GM10847 (cell line): ENCODE results near the gene NBEA.

Experiments
- POLR2A ChIP-seq: IDR thresholded peaks from 2 replicates; pipeline ENCODE4 v1.6.1; 2011; ENCODE audit not compliant: insufficient read length; ENCODE audit errors: extremely low read depth

The NBEA gene

GRCh38 chr13:34941835-34942731 lies at the start of gene NBEA:
TSS of gene NBEA (plus strand) at chr13:34942270. CDS start at chr13:34942821, 551 bp downstream.
- peak; percentile 13 for TF ChIP-seq POLR2A

GRCh38 chr13:34894756-34895155 lies 47.3 kb upstream of the NBEA start:
- TF ChIP-seq POLR2A = no peak

GRCh38 chr13:34897220-34897619 lies 44.9 kb upstream of the NBEA start:
- TF ChIP-seq POLR2A = no peak

- no peak for TF ChIP-seq POLR2A
Measured at GRCh38 chr13:34899888-34900287, 42.2 kb upstream of the NBEA start.

- TF ChIP-seq POLR2A = no peak
Measured at GRCh38 chr13:34900288-34900739, 41.8 kb upstream of the NBEA start.

- no peak for TF ChIP-seq POLR2A
Measured at GRCh38 chr13:34901572-34901971, 40.5 kb upstream of the NBEA start.

GRCh38 chr13:34911159-34911558 lies 30.9 kb upstream of the NBEA start:
- TF ChIP-seq POLR2A = no peak

- no peak for TF ChIP-seq POLR2A
Measured at GRCh38 chr13:34913040-34913439, 29.0 kb upstream of the NBEA start.

- no peak for TF ChIP-seq POLR2A
Measured at GRCh38 chr13:34914416-34914815, 27.7 kb upstream of the NBEA start.

- TF ChIP-seq POLR2A = no peak
Measured at GRCh38 chr13:34926508-34926907, 15.6 kb upstream of the NBEA start.

GRCh38 chr13:34931572-34931971 lies 10.5 kb upstream of the NBEA start:
- TF ChIP-seq POLR2A = no peak

- TF ChIP-seq POLR2A = no peak
Measured at GRCh38 chr13:34933349-34933748, 8.7 kb upstream of the NBEA start.

GRCh38 chr13:34933786-34934185 lies 8.3 kb upstream of the NBEA start:
- no peak for TF ChIP-seq POLR2A

- TF ChIP-seq POLR2A = no peak
Measured at GRCh38 chr13:34935841-34936240, 6.2 kb upstream of the NBEA start.

GRCh38 chr13:34939771-34940170 lies 2.3 kb upstream of the NBEA start:
- no peak for TF ChIP-seq POLR2A

GRCh38 chr13:34941436-34941834 lies 635 bp upstream of the NBEA start:
- TF ChIP-seq POLR2A = no peak
